Right atrium auricular region (tissue), 2 donors: Measurements from ENCODE around the gene ABCA3. TPM values are rescaled to one million over a fixed set of nuclear protein-coding genes. Genes with fewer than 3 reads are reported as not detected.

Experiments
- DNase-seq: peaks from one replicate; pipeline ENCODE4 v3.0.0-alpha.2; 2019; ENCODE audit warnings: low spot score
- H3K27ac ChIP-seq, 2 donors: fragments of 200-600 bp; sonication (generic); 1 replicate in 1 of 2; 2 replicates in 1 of 2; pipeline ENCODE4 v1.5.1; 2016 to 2019
- H3K27me3 ChIP-seq, 2 donors: fragments of 200-600 bp; sonication (generic); one replicate each; pipeline versions ENCODE4 v1.5.1 to v1.6.0; 2017 to 2019
- H3K36me3 ChIP-seq: fragments of 200-600 bp; sonication (generic); one replicate; pipeline ENCODE4 v1.5.1; 2016
- H3K4me1 ChIP-seq, 2 donors: fragments of 200-600 bp; sonication (generic); one replicate each; pipeline versions ENCODE4 v1.5.1 to v1.6.0; 2017 to 2019
- H3K4me3 ChIP-seq, 2 donors: fragments of 200-600 bp; sonication (generic); 1 replicate in 1 of 2; 2 replicates in 1 of 2; pipeline ENCODE4 v1.5.1; 2017 to 2019; ENCODE audit warnings: mild to moderate bottlenecking in 1 of 2, moderate library complexity in 1 of 2
- H3K9me3 ChIP-seq, 2 donors: fragments of 200-600 bp; sonication (generic); one replicate each; pipeline ENCODE4 v1.5.1; 2019
- CTCF ChIP-seq, 2 donors: fragments of 200-600 bp; sonication (generic); IDR thresholded peaks; one replicate each; pipeline ENCODE4 v1.5.1; 2019; ENCODE audit warnings: antibody characterized with exemption in 2 of 2
- total RNA-seq, 2 donors: library from RNA; depleted of rRNA; stranded (reverse); fragments of >200 nt; gene quantifications; one replicate each; pipeline ENCODE4 v1.1.0, GENCODE V29; 2016

ABCA3 gene
- total RNA-seq, 2 donors from 2014 or later = 7.5 to 10.1 TPM

DNA sequence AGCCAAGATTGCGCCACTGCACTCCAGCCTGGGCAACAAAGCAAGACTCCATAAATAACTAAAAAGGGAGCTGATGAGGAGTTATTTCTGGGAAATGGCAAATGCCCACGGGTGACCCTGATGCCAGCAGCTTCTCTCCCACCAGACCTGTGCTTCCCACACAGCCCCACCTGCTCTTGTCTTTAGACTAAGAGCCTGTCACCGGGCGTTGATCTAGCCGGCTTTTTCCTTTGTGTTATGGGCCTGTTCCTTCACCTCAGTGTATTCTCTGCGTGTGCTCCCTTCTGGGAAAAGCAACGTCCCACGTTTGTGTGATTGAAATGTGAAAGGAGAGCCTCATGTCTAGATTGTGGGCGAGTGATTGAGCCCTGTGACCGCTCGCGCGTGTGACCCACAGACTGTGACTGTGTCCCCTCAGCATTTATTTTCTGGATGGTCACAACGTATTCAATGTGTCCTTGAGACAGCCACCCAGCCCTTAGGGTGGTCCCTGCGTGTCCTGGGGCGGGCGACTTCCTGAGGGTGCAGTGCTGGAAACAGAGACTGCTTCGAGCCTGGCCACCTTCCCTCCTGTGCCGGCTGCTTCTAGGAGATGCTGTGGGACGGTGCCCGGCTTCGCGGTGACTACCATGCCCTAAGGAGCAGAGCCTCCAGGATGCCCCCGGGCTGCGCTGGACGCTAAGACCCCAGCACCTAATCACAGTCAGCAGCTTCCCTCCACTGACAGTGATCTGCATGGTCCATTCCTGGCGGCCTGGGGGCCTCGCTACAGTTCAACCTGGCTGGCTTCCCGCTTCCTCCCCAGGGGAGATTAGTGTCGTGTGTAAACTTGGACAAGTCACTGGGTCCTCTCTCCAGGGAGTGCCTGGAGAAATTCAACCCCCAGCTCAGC, 64.8 kb downstream of the ABCA3 start:
- Histone ChIP-seq H3K4me3 (no peak overlapping the region), H3K27ac (no peak overlapping the region), H3K4me1 (no peaks in the 10 kb centered on the region), H3K27me3 (no peaks in the 10 kb centered on the region), H3K9me3 (no peaks in the 10 kb centered on the region), H3K36me3 (peaks cover 3% of the 10 kb centered on the region)
- DNase-seq = no peak
- TF ChIP-seq CTCF (IDR thresholded peaks at IDR 0.05) = no peak

DNA sequence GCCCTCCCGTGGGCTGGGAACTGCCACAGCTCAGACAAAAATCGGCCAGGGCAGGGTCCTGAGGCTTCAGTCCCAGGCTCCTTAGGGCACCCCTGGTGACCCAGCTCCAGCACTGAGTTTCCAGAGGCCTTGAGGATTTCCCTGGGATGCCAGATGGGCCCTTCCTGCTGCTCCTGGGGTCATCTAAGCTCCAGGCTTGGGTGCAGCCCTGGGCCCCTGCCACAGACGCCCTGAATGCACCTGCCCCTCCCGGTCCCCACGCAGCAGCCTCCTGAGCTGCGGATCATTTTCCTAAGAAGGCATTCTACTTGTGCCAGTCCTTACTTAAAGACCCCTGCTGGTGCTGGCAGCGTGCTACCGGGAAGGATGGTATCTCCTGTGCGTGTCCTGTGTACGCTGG, 66.6 kb downstream of the ABCA3 start:
- no peak overlapping the region for H3K4me3 ChIP-seq
- H3K4me1 ChIP-seq = peaks cover 0 to 13% of the 10 kb centered on the region in 2 donors
- no peaks in the 10 kb centered on the region for H3K9me3 ChIP-seq
- no peaks in the 10 kb centered on the region for H3K27me3 ChIP-seq
- no peak for DNase-seq
- peaks cover 3% of the 10 kb centered on the region for H3K36me3 ChIP-seq
- no peak overlapping the region for H3K27ac ChIP-seq
- no peak for TF ChIP-seq CTCF (IDR thresholded peaks at IDR 0.05)

DNA sequence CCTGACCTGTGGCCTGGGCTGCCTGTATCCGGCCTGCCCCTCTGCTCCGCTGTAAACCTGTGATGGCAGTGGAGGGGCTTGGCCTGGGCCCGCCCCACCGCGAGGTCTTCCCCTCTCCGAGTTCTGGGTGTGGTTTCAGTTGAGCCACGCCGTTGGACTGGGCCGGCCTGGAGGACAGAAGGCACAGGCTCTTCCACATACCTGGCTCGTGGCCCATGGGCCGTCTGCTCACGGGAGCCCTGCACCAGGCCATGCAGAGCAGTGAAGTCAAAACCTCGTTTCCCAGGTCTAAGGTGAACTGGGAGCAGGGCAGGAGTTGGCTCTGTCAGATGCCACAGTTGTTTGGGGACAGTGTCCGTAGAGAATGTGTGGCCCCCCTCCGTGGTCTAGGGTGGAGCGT, 67.0 kb downstream of the ABCA3 start:
- Histone ChIP-seq H3K36me3 (peaks cover 3% of the 10 kb centered on the region), H3K27ac (no peak overlapping the region), H3K9me3 (no peaks in the 10 kb centered on the region), H3K27me3 (no peaks in the 10 kb centered on the region), H3K4me1 (peaks cover 0 to 16% of the 10 kb centered on the region in 2 donors), H3K4me3 (no peak overlapping the region)
- no peak for DNase-seq
- TF ChIP-seq CTCF (IDR thresholded peaks at IDR 0.05) = no peak

- DNase-seq = no peak
- no peak for TF ChIP-seq CTCF (IDR thresholded peaks at IDR 0.05)
- Histone ChIP-seq H3K27me3 (no peaks in the 10 kb centered on the region), H3K4me1 (peaks cover 0 to 17% of the 10 kb centered on the region in 2 donors), H3K4me3 (no peak overlapping the region), H3K36me3 (no peaks in the 10 kb centered on the region), H3K27ac (no peak overlapping the region), H3K9me3 (no peaks in the 10 kb centered on the region)
Measured at GRCh38 chr16:2271848-2272461, 68.6 kb downstream of the ABCA3 start.

GRCh38 chr16:2270588-2271470, 69.7 kb downstream of the ABCA3 start:
- Histone ChIP-seq H3K27ac (no peak overlapping the region), H3K9me3 (no peaks in the 10 kb centered on the region), H3K4me1 (peaks cover 0 to 27% of the 10 kb centered on the region in 2 donors), H3K36me3 (no peaks in the 10 kb centered on the region), H3K27me3 (no peaks in the 10 kb centered on the region), H3K4me3 (no peak overlapping the region)
- TF ChIP-seq CTCF (IDR thresholded peaks at IDR 0.05) = no peak
- no peak for DNase-seq
